22Rv1 (cell line): ENCODE data around the gene SLC25A27.
"Not testable (repeated sequence)": the region's sequence is repeated elsewhere in the genome, so short reads cannot be mapped to it uniquely, and the experiment has no call there.

Experiments
- H3K27ac ChIP-seq: fragments of 450-650 bp; 2 replicates; pipeline ENCODE4 v1.5.1; 2017
- ZFX ChIP-seq: fragments of 450-650 bp; IDR thresholded peaks from 2 replicates; pipeline ENCODE4 v1.6.1; 2017; ENCODE audit warnings: antibody characterized with exemption, borderline replicate concordance
- TF ChIP-seq, protein P1 (sequence below): fragments of 450-650 bp; IDR thresholded peaks from 2 replicates; pipeline ENCODE4 v1.5.1; 2017; ENCODE audit warnings: mild to moderate bottlenecking

Gene SLC25A27

DNA sequence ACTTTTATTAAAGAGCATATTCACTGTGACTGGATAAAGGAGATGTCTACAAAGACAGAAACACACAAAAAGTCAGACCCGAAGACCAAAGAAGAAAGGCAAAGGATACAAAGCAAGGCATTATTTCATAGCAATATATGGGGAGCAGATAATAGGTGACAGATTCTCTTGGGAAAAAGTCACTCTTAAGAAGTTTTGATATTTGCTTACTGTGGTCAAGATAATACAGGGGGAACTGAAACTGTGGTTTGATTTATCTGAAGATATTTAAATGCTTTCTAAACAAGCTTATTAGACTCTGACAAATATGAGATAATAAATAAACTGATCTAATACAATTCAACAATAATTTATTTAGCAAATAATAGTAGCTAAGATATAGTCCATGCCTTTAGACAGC lies 14.8 kb upstream of the SLC25A27 start:
- no peak overlapping the region for H3K27ac ChIP-seq
- no peak for TF ChIP-seq ZFX
- TF ChIP-seq, protein P1, sequence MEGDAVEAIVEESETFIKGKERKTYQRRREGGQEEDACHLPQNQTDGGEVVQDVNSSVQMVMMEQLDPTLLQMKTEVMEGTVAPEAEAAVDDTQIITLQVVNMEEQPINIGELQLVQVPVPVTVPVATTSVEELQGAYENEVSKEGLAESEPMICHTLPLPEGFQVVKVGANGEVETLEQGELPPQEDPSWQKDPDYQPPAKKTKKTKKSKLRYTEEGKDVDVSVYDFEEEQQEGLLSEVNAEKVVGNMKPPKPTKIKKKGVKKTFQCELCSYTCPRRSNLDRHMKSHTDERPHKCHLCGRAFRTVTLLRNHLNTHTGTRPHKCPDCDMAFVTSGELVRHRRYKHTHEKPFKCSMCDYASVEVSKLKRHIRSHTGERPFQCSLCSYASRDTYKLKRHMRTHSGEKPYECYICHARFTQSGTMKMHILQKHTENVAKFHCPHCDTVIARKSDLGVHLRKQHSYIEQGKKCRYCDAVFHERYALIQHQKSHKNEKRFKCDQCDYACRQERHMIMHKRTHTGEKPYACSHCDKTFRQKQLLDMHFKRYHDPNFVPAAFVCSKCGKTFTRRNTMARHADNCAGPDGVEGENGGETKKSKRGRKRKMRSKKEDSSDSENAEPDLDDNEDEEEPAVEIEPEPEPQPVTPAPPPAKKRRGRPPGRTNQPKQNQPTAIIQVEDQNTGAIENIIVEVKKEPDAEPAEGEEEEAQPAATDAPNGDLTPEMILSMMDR = no peak

DNA sequence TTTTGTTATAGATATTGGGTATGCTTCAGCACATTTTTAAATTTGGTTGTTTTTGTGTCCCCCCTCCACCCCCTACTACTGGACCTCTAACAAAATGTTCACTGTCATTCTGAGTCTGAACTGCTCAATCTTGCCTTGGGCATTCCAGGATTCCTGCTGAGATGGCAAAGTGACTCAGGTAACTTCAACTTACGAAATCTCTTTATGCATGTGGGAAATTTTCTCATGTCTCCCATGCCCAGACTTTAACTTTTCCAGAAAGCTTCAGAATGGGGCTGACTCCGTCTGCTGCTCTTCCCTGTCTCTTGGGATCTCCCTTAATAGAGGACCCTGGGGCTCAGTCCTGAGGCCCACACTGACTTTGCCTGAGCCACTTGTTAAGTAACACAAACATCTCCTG lies 14.1 kb upstream of the SLC25A27 start:
- H3K27ac ChIP-seq = no peak overlapping the region
- TF ChIP-seq, protein P1 = no peak
- TF ChIP-seq ZFX = no peak

GRCh38 chr6:46642928-46643751 lies 9.6 kb upstream of the SLC25A27 start:
- no peak overlapping the region for H3K27ac ChIP-seq
- TF ChIP-seq, protein P1 = no peak
- no peak for TF ChIP-seq ZFX

GRCh38 chr6:46645265-46645664 lies 7.5 kb upstream of the SLC25A27 start:
- no peak for TF ChIP-seq ZFX
- TF ChIP-seq, protein P1 = no peak
- H3K27ac ChIP-seq = no peak overlapping the region

- not testable (repeated sequence) for H3K27ac ChIP-seq
Observed at GRCh38 chr6:46648108-46648507, 4.7 kb upstream of the SLC25A27 start.

GRCh38 chr6:46648869-46649492 lies 3.8 kb upstream of the SLC25A27 start:
- TF ChIP-seq ZFX = no peak
- TF ChIP-seq, protein P1 = no peak
- H3K27ac ChIP-seq = no peak overlapping the region

- TF ChIP-seq, protein P1 = no peak
- no peak for TF ChIP-seq ZFX
- peak overlapping the region; percentile 80 for H3K27ac ChIP-seq
Observed at GRCh38 chr6:46651006-46651405, 1.8 kb upstream of the SLC25A27 start.
